DOHH2 (cell line): ENCODE measurements around the gene TLL2.

Experiments used
- H3F3A ChIP-seq: fragments of 200-600 bp; sonication (generic), shearing (Covaris generic); 2 replicates; pipeline ENCODE4 v1.6.0; 2016; ENCODE audit warnings: antibody characterized with exemption, mild to moderate bottlenecking; ENCODE audit not compliant: control insufficient read depth, insufficient read depth
- H3K27ac ChIP-seq: fragments of 200-600 bp; sonication (generic); 2 replicates; pipeline ENCODE4 v1.5.1; 2014; ENCODE audit warnings: low read depth, mild to moderate bottlenecking, low read length, moderate library complexity
- H3K27me3 ChIP-seq: fragments of 200-600 bp; sonication (generic); 2 replicates; pipeline ENCODE4 v1.6.1; 2014; ENCODE audit warnings: mild to moderate bottlenecking, low read length, mixed read lengths; ENCODE audit not compliant: control insufficient read depth
- H3K36me3 ChIP-seq: fragments of 200-600 bp; sonication (generic); 2 replicates; pipeline ENCODE4 v1.6.1; 2014; ENCODE audit warnings: mild to moderate bottlenecking, low read length, moderate library complexity, mixed read lengths; ENCODE audit not compliant: control insufficient read depth
- H3K4me1 ChIP-seq: fragments of 200-600 bp; sonication (generic); 2 replicates; pipeline ENCODE4 v1.6.1; 2014; ENCODE audit warnings: mild to moderate bottlenecking, low read length, mixed read lengths; ENCODE audit not compliant: control insufficient read depth
- H3K4me2 ChIP-seq: fragments of 200-600 bp; sonication (generic); 2 replicates; pipeline ENCODE4 v1.6.0; 2014; ENCODE audit warnings: mild to moderate bottlenecking, low read length, moderate library complexity
- H3K4me3 ChIP-seq: fragments of 200-600 bp; sonication (generic); 2 replicates; pipeline ENCODE4 v1.5.1; 2014; ENCODE audit warnings: mild to moderate bottlenecking, low read length, mixed read lengths
- H3K79me2 ChIP-seq: fragments of 200-600 bp; sonication (generic); 2 replicates; pipeline ENCODE4 v1.6.1; 2014; ENCODE audit warnings: mild to moderate bottlenecking, low read length, mixed read lengths; ENCODE audit not compliant: control insufficient read depth
- H3K9me2 ChIP-seq: fragments of 200-600 bp; sonication (generic); replicated peaks from 2 replicates; pipeline ENCODE4 v1.6.1; 2014; ENCODE audit warnings: mild to moderate bottlenecking, low read length, mixed read lengths; ENCODE audit not compliant: control insufficient read depth
- H3K9me3 ChIP-seq: fragments of 200-600 bp; sonication (generic); 2 replicates; pipeline ENCODE4 v1.6.1; 2014; ENCODE audit warnings: antibody characterized with exemption, low read length, mixed read lengths; ENCODE audit not compliant: control insufficient read depth, insufficient read depth
- H4K20me1 ChIP-seq: fragments of 200-600 bp; sonication (generic); 2 replicates; pipeline ENCODE4 v1.6.0; 2014; ENCODE audit warnings: low read depth, mild to moderate bottlenecking, antibody characterized with exemption, low read length, moderate library complexity; ENCODE audit not compliant: control insufficient read depth, insufficient read depth
- EZH2phosphoT487 ChIP-seq: fragments of 200-600 bp; sonication (generic); IDR thresholded peaks from 2 replicates; pipeline ENCODE4 v1.6.1; 2017; ENCODE audit warnings: borderline replicate concordance, mild to moderate bottlenecking, antibody characterized with exemption, low read length, moderate library complexity, mixed read lengths
- TF ChIP-seq, protein P1 (sequence below): fragments of 200-600 bp; sonication (generic); IDR thresholded peaks from one replicate; pipeline ENCODE4 v1.5.1; 2014; ENCODE audit warnings: antibody characterized with exemption, mild to moderate bottlenecking, low read depth, low read length; ENCODE audit not compliant: poor library complexity, severe bottlenecking

The TLL2 gene

DNA sequence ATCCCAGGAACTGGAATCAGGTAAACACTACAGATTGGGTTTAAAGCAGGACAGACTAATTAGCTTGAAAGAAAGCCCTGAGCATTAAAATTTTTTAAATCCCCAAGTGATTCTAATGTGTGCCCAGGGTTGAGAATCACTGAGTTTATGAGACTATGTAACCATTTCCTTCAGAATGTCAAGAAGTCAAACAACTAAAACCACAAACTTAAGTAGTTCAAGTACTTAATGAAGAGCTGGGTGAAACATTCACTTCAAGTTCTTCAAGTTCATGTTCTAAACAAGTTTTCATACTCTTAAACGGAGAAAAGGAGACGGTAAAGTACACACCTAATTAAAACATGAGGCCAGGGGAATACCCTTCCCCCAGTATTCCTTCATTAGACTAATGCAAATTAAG is 28.2 kb upstream of the TLL2 start:
- Histone ChIP-seq H3K27me3 (no peaks in the 10 kb centered on the region), H3K79me2 (no peaks in the 10 kb centered on the region; the same call in none of the 2 replicates), H3F3A (peaks cover 8% of the 10 kb centered on the region; the same call in 1 of the 2 replicates), H3K4me3 (no peak overlapping the region), H3K4me1 (peaks cover under 1% of the 10 kb centered on the region; the same call in 1 of the 2 replicates), H3K36me3 (peaks cover 56% of the 10 kb centered on the region), H3K9me3 (no peaks in the 10 kb centered on the region), H3K9me2 (no peaks in the 10 kb centered on the region), H3K27ac (no peak overlapping the region), H3K4me2 (no peak overlapping the region), H4K20me1 (no peaks in the 10 kb centered on the region)
- TF ChIP-seq EZH2phosphoT487, result no peak
- TF ChIP-seq, protein P1, sequence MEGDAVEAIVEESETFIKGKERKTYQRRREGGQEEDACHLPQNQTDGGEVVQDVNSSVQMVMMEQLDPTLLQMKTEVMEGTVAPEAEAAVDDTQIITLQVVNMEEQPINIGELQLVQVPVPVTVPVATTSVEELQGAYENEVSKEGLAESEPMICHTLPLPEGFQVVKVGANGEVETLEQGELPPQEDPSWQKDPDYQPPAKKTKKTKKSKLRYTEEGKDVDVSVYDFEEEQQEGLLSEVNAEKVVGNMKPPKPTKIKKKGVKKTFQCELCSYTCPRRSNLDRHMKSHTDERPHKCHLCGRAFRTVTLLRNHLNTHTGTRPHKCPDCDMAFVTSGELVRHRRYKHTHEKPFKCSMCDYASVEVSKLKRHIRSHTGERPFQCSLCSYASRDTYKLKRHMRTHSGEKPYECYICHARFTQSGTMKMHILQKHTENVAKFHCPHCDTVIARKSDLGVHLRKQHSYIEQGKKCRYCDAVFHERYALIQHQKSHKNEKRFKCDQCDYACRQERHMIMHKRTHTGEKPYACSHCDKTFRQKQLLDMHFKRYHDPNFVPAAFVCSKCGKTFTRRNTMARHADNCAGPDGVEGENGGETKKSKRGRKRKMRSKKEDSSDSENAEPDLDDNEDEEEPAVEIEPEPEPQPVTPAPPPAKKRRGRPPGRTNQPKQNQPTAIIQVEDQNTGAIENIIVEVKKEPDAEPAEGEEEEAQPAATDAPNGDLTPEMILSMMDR, result no peak

DNA sequence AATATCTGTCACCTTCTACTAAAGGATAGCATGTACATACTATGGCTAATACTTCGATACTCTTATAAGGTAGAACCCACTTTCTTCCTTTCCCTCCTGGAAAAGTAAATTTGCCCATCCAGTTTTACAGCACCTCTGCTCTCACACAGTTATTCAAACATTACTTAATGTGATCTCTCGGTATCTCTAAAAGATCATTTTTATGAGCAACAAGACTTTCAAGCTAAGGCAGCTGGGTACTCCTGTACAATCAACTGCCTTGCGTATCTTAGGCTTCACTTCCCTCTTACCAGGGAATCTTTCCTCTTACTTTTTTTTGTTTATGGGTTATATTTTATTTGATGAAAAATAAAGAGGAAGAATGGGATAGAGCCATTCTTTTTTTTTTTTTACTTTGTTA is 26.5 kb upstream of the TLL2 start:
- H3K79me2 ChIP-seq, result peaks cover 14% of the 10 kb centered on the region
- no peaks in the 10 kb centered on the region for H3K9me2 ChIP-seq
- peaks cover 15% of the 10 kb centered on the region for H3K4me1 ChIP-seq
- no peak overlapping the region for H3K27ac ChIP-seq
- no peaks in the 10 kb centered on the region for H3K9me3 ChIP-seq
- H3K36me3 ChIP-seq, result peaks cover 45% of the 10 kb centered on the region
- TF ChIP-seq EZH2phosphoT487, result no peak
- TF ChIP-seq, protein P1, result no peak
- H3K27me3 ChIP-seq, result no peaks in the 10 kb centered on the region
- no peak overlapping the region for H3K4me2 ChIP-seq
- peaks cover 11% of the 10 kb centered on the region; the same call in 1 of the 2 replicates for H3F3A ChIP-seq
- H4K20me1 ChIP-seq, result no peaks in the 10 kb centered on the region
- H3K4me3 ChIP-seq, result no peak overlapping the region

DNA sequence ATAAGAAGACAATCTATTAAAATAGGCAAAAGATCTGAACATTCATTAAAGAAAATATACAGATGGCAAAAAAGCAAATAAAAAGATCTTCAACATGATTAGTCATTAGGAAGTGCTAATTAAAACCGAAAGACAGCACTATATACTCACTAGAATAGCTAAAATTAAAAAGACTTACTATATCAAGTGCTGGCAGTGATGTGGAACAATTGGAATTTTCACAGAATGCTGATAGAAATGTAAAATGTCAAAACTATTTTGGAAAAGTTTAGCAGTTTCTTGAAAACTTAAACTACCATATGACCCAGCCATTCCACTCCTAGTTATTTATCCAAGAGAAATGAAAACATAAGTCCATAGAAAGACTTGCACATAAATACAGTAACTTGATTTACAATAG is 25.0 kb upstream of the TLL2 start:
- H3K4me3 ChIP-seq, result no peak overlapping the region
- H3K27ac ChIP-seq, result no peak overlapping the region
- H3K4me2 ChIP-seq, result no peak overlapping the region
- TF ChIP-seq, protein P1, result no peak
- no peak for TF ChIP-seq EZH2phosphoT487
- H3K9me2 ChIP-seq, result no peaks in the 10 kb centered on the region
- H3K27me3 ChIP-seq, result no peaks in the 10 kb centered on the region
- no peaks in the 10 kb centered on the region for H4K20me1 ChIP-seq
- peaks cover 21% of the 10 kb centered on the region for H3K79me2 ChIP-seq
- peaks cover 15% of the 10 kb centered on the region for H3K4me1 ChIP-seq
- peaks cover 52% of the 10 kb centered on the region for H3K36me3 ChIP-seq
- H3K9me3 ChIP-seq, result no peaks in the 10 kb centered on the region
- peaks cover 11% of the 10 kb centered on the region; the same call in 1 of the 2 replicates for H3F3A ChIP-seq
